ENCODE data around the gene RXFP4. TPM values are rescaled to one million over a fixed set of nuclear protein-coding genes. Genes with fewer than 3 reads are reported as not detected.

RXFP4 gene
- polyA plus RNA-seq, 1 donor (not counting 4 experiments of a cell fraction or from before 2014, with no cell fraction given) = not detected

DNA sequence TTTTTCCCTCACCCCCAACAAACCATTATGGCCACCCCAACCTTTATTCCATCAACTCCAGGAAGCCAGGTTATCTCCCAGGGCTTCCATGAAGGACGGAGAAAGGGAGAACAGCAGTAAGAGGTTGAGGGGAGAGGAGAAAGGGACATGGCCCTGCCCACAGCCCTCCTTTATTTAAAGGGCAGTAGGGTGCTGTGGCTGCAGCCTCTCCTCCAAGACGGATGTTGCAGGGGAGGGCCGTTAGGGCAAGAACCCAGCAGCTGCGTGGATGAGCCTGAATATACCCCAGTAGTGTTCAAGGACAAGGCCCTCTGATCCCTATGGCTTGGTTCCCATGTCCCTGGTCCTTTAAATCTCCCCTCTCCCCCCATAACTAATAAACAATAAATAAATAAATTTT lies 5.9 kb downstream of the RXFP4 start:
- no peaks in the 10 kb centered on the region for H4K20me1 ChIP-seq (ENCODE audit: control insufficient read depth, extremely low read depth, insufficient read depth, low read length)
- H3K27ac ChIP-seq (ENCODE audit: control insufficient read depth, insufficient read depth, low read length) = no peak overlapping the region
- no peaks in the 10 kb centered on the region for H3K9me3 ChIP-seq (ENCODE audit: control insufficient read depth, low read depth, low read length)
- H3K79me2 ChIP-seq (ENCODE audit: control insufficient read depth, insufficient read depth, low read length) = no peaks in the 10 kb centered on the region
- no peak overlapping the region for H3K4me2 ChIP-seq (ENCODE audit: control insufficient read depth, extremely low read depth, insufficient read depth, low read depth, low read length)
- no peak for DNase-seq (ENCODE audit: low read depth, low spot score)
- peaks cover 11% of the 10 kb centered on the region for H3K4me1 ChIP-seq (ENCODE audit: control insufficient read depth, extremely low read depth, insufficient read depth, low read length)
- H3K4me3 ChIP-seq (ENCODE audit: control insufficient read depth in 2 of 3, extremely low read depth in 1 of 3, insufficient read depth in 2 of 3, low read depth in 1 of 3, low read length in 3 of 3) = no peak overlapping the region
- no peak for TF ChIP-seq EZH2 (IDR thresholded peaks at IDR 0.05; ENCODE audit: low read length)
- TF ChIP-seq, protein P1, sequence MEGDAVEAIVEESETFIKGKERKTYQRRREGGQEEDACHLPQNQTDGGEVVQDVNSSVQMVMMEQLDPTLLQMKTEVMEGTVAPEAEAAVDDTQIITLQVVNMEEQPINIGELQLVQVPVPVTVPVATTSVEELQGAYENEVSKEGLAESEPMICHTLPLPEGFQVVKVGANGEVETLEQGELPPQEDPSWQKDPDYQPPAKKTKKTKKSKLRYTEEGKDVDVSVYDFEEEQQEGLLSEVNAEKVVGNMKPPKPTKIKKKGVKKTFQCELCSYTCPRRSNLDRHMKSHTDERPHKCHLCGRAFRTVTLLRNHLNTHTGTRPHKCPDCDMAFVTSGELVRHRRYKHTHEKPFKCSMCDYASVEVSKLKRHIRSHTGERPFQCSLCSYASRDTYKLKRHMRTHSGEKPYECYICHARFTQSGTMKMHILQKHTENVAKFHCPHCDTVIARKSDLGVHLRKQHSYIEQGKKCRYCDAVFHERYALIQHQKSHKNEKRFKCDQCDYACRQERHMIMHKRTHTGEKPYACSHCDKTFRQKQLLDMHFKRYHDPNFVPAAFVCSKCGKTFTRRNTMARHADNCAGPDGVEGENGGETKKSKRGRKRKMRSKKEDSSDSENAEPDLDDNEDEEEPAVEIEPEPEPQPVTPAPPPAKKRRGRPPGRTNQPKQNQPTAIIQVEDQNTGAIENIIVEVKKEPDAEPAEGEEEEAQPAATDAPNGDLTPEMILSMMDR (optimal IDR thresholded peaks at IDR 0.05 in 1 of 3, IDR thresholded peaks at IDR 0.05 in 1 of 3, conservative IDR thresholded peaks at IDR 0.05 in 1 of 3; ENCODE audit: extremely low read depth in 1 of 3, insufficient read depth in 2 of 3, low read length in 3 of 3) = no peak
- no peak overlapping the region for H2AFZ ChIP-seq (ENCODE audit: control insufficient read depth, low read length)
- FAIRE-seq = no peak
- H3K36me3 ChIP-seq (ENCODE audit: control insufficient read depth in 2 of 2, extremely low read depth in 1 of 2, insufficient read depth in 2 of 2, low read length in 2 of 2) = peaks cover 27 to 40% of the 10 kb centered on the region in 2 experiments
- H3K27me3 ChIP-seq (ENCODE audit: control insufficient read depth, extremely low read depth, insufficient read depth, low read length) = no peaks in the 10 kb centered on the region
- H3K9ac ChIP-seq (ENCODE audit: control insufficient read depth, extremely low read depth, insufficient read depth, low read length) = no peak overlapping the region
- H3K9me1 ChIP-seq (ENCODE audit: control insufficient read depth, extremely low read depth, insufficient read depth, low read length) = no peaks in the 10 kb centered on the region
- dilution Hi-C loops (cut with MboI; ENCODE audit: extremely low pct_ligation_motif_present, low sequenced_read_pairs) = no loop called here

- no peak overlapping the region for H3K4me3 ChIP-seq (ENCODE audit: control insufficient read depth in 2 of 3, extremely low read depth in 1 of 3, insufficient read depth in 2 of 3, low read depth in 1 of 3, low read length in 3 of 3)
- H3K9me1 ChIP-seq (ENCODE audit: control insufficient read depth, extremely low read depth, insufficient read depth, low read length) = no peaks in the 10 kb centered on the region
- H3K27me3 ChIP-seq (ENCODE audit: control insufficient read depth, extremely low read depth, insufficient read depth, low read length) = no peaks in the 10 kb centered on the region
- DNase-seq (ENCODE audit: low read depth, low spot score) (no peak), FAIRE-seq (no peak)
- H2AFZ ChIP-seq (ENCODE audit: control insufficient read depth, low read length) = no peak overlapping the region
- H4K20me1 ChIP-seq (ENCODE audit: control insufficient read depth, extremely low read depth, insufficient read depth, low read length) = no peaks in the 10 kb centered on the region
- peaks cover 29 to 44% of the 10 kb centered on the region in 2 experiments for H3K36me3 ChIP-seq (ENCODE audit: control insufficient read depth in 2 of 2, extremely low read depth in 1 of 2, insufficient read depth in 2 of 2, low read length in 2 of 2)
- H3K9ac ChIP-seq (ENCODE audit: control insufficient read depth, extremely low read depth, insufficient read depth, low read length) = no peak overlapping the region
- H3K27ac ChIP-seq (ENCODE audit: control insufficient read depth, insufficient read depth, low read length) = no peak overlapping the region
- dilution Hi-C loops (cut with MboI; ENCODE audit: extremely low pct_ligation_motif_present, low sequenced_read_pairs) = no loop called here
- TF ChIP-seq, protein P1 (optimal IDR thresholded peaks at IDR 0.05 in 1 of 3, IDR thresholded peaks at IDR 0.05 in 1 of 3, conservative IDR thresholded peaks at IDR 0.05 in 1 of 3; ENCODE audit: extremely low read depth in 1 of 3, insufficient read depth in 2 of 3, low read length in 3 of 3) = no peak
- no peak for TF ChIP-seq EZH2 (IDR thresholded peaks at IDR 0.05; ENCODE audit: low read length)
- no peak overlapping the region for H3K4me2 ChIP-seq (ENCODE audit: control insufficient read depth, extremely low read depth, insufficient read depth, low read depth, low read length)
- H3K79me2 ChIP-seq (ENCODE audit: control insufficient read depth, insufficient read depth, low read length) = no peaks in the 10 kb centered on the region
- peaks cover 7% of the 10 kb centered on the region for H3K4me1 ChIP-seq (ENCODE audit: control insufficient read depth, extremely low read depth, insufficient read depth, low read length)
- H3K9me3 ChIP-seq (ENCODE audit: control insufficient read depth, low read depth, low read length) = no peaks in the 10 kb centered on the region
These were observed 6.3 kb downstream of the RXFP4 start for GRCh38 chr1:155947741-155948140.

Data from keratinocyte (primary cell).